NCI-H748 treated with DMSO at 0.1 percent for 48 hours (cell line): ENCODE measurements around the gene MERTK.
"Not testable (repeated sequence)": the region's sequence is repeated elsewhere in the genome, so short reads cannot be mapped to it uniquely, and the experiment has no call there.

Experiments used
- DNase-seq: peaks from one replicate; lab custom pipeline; 2025; lab: John Stamatoyannopoulos, UW

The MERTK gene

DNA sequence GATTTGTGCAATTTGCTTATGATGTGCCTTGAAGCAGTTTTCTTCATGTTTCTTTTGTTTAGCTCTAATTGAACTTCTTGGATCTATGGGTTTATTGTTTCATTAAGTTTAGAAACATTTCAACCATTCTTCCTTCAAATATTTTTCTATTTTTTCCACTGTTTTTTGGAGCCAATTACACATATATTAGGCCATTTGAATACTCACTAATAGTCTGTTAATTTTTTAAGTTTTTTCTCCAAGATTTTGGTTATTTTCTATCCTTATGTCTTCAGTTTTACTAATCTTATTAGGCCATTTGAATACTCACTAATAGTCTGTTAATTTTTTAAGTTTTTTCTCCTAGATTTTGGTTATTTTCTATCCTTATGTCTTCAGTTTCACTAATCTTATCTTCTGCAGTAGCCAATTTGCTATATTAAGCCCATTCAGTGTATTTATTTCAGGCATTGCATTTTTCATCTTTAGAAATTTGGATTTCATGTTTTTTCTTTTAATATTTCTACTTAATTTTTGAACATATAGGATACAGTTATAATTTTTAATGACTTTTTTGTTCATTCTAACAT lies 147.1 kb downstream of the MERTK start:
- no peak for DNase-seq

- no peak for DNase-seq
Measured at GRCh38 chr2:112046231-112046630, 147.8 kb downstream of the MERTK start.

GRCh38 chr2:112047537-112048235 lies 149.3 kb downstream of the MERTK start:
- no peak for DNase-seq

GRCh38 chr2:112048236-112048592 lies 149.8 kb downstream of the MERTK start:
- DNase-seq: no peak

DNA sequence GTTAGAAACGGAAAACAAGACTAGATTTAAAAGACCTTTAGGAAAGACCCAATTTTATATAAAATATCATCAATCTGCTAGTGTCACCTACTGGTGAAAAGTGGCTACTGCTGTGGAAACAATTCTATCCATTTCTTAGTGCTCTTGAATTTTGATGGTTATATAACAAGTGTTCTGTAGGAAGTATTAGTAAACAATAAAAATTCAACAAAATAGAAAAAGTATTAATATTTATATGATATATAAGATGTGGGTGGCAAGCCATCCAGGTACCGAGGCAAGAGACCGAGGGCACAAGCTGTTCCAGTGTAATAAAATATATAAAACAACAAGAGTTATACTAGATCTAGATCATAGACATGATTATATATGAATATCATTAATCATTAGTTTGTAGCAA lies 150.5 kb downstream of the MERTK start:
- peak; percentile 28 for DNase-seq

GRCh38 chr2:112050316-112050715 lies 151.9 kb downstream of the MERTK start:
- DNase-seq: no peak

DNA sequence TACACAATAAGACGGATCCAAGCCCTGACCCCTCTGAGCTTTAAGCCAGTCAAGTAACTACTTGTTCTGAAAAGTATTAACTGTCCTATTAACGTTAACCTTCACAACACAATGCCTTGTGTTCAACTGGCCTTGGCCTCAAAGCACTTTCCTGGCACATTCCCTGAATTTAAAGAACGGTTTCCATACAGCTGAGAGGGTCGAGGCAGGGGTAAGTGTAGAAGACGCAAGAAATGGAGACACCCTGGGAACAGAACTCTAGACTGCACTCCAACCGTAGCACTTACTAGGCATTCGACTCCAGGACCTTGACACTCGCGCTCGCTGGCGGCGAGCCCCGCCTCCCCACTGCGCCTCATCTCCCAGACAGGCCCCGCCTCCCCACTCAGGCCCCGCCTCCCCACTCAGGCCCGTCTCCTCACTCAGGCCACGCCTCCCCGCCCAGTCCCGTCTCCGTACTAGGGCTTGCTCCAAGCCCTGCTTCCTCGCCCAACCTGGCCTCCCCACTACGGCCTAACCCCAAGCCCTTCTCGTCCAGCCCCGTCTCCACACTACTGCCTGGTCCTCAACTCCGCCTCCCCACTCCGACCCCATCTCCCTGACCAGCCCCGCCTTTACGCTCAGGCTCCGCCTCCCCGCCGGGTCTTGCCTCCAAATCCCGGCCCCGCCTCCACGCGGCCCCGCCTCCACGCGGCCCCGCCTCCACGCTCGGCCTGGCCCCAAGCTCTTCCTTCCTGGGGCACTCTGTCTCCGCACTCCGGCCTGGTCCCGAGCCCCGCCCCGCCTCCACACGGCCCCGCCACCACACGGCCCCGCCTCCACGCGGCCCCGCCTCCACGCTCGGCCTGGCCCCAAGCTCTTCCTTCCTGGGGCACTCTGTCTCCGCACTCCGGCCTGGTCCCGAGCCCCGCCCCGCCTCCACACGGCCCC lies 155.8 kb downstream of the MERTK start:
- peak; percentile 81 for DNase-seq

GRCh38 chr2:112054847-112055729 lies 156.7 kb downstream of the MERTK start, which contains the start of gene TMEM87B:
TSS of gene TMEM87B (plus strand) at chr2:112055269. CDS start at chr2:112055592, 323 bp downstream.
- peak; percentile 71 for DNase-seq

DNA sequence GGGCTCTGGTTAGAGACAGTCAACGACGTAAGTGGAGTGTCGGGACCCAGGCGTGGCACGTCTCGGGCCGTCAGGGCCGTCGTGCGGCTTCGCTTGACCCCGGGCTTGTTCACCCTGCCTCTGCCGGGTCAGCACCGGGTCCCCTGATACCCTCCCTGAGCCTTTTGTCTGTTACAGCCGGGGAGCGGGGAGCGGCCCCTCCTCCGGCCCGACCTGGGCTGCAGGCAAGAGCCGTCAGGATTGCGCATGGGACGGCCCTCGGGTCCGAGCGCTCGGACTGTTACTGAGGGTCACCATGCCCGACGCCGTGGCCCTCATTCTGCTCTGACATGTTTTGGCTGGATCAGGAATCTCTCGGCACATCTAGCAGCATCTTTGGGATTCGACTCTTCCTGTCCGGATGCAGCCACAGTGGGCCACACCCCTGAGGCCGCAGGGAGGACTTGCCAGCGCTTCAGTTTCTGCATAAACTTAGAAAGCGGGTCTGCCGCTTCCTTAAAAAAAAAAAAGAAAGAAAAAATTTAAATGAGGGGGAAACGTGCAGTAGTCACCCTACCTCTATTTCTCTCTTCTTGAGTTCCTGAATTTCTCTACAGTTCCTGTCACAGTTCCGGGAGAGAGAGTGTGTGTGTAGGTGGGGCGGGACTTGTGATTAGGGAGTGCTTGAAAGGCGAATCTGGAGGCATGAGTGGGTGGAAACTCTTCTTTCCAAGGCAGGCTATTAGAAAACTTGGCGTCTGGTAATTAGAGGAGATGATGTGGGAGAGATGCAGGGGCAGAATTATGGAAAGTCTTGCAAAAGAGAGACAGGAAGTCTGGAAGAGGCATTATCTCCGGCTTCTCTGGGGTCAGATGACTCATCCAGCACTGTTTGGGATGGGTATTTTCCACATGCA lies 157.6 kb downstream of the MERTK start:
- peak; percentile 4 for DNase-seq

DNA sequence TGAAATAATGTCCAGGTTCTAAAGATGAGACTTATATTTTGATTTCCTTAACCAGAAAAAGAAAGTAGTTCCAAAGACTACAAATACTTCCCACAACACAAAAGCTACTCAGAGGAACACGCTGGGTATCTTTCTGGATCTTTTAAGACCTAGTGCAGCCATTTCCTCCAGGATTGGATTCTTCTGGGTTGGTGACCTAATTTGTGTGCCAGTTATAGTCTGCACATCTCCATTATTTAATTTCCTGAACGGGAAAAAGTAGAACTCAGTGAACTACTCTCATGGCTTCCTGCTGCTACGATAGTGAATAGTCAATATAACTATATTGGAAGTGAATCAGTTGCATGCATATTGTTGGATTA lies 158.2 kb downstream of the MERTK start:
- no peak for DNase-seq

DNA sequence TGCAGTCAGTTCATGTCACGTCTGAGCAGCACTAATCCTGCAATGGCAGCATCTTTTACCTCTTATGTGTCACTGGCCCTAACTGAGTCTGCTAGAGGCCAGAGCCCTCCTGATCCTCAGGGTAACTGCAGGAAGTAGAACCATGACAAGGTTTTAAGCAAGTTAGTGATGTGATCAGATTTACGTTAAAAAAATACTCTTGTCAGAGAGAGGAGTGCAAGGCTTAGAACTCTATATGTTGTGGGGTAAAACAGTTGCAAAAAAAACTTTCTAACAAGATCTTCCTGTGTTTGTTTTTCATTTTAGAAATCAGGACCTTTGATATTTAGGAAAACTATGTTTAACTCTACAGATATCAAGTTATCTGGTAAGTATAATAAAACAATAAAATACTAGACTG lies 161.3 kb downstream of the MERTK start:
- DNase-seq: no peak

DNA sequence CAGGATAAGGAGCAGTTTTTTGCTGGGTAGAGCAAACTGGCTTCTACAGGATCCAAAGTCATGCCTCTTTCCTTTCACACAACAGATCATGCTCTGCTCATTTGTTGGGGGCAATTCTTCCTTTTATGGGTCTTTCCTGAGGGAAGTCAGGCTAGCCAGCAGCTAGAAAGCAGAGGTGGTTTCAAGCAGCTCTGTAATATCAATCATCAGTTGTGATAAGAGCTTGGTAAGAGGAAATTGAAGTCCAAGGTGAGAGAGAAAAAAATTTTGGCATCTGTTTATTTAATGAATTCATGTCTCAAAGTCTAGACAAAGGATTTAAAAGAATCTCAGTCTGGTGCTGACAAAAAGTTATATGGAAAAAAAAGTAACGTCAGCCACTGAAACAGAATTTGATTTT lies 162.9 kb downstream of the MERTK start:
- DNase-seq: no peak

GRCh38 chr2:112061840-112062239 lies 163.4 kb downstream of the MERTK start:
- no peak for DNase-seq

- DNase-seq: no peak
Measured at GRCh38 chr2:112062894-112063293, 164.5 kb downstream of the MERTK start.

- no peak for DNase-seq
Measured at GRCh38 chr2:112065486-112065885, 167.1 kb downstream of the MERTK start.

- DNase-seq: no peak
Measured at GRCh38 chr2:112065966-112066365, 167.6 kb downstream of the MERTK start.

GRCh38 chr2:112069794-112070193 lies 171.4 kb downstream of the MERTK start:
- DNase-seq: not testable (repeated sequence)

DNA sequence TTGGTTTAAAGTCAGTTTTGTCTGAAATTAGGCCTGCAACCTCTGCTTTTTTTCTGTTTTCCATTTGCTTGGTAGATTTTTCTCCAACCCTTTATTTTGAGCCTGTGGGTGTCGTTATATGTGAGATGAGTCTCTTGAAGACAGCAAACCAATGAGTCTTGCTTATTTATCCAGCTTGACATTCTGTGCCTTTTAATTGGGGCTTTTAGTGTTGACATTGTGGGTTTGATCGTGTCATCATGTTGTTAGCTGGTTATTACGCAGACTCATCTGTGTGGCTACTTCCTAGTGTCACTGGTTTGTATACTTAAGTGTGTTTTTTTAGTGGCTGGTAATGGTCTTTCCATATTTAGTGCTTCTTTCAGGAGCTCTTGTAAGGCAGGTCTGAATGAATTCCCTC lies 175.5 kb downstream of the MERTK start:
- peak; percentile 1 for DNase-seq

DNA sequence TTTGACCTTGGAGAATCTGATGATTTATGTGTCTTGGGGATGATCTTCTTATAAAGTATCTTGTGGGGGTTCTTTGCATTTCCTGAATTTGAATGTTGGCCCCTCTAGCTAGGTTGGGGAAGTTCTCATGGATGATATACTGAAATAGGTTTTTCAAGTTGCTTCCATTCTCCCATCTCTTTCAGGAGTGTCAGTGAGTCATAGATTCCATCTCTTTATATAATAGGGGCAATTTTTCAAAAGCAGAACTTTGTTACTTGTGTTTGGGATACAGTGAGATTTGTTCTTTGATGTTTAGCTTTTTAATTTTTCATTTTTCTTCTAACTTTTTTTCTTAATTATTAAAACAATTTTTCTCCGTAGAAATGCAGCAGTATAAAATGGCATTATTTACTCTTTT lies 176.1 kb downstream of the MERTK start:
- DNase-seq: no peak

DNA sequence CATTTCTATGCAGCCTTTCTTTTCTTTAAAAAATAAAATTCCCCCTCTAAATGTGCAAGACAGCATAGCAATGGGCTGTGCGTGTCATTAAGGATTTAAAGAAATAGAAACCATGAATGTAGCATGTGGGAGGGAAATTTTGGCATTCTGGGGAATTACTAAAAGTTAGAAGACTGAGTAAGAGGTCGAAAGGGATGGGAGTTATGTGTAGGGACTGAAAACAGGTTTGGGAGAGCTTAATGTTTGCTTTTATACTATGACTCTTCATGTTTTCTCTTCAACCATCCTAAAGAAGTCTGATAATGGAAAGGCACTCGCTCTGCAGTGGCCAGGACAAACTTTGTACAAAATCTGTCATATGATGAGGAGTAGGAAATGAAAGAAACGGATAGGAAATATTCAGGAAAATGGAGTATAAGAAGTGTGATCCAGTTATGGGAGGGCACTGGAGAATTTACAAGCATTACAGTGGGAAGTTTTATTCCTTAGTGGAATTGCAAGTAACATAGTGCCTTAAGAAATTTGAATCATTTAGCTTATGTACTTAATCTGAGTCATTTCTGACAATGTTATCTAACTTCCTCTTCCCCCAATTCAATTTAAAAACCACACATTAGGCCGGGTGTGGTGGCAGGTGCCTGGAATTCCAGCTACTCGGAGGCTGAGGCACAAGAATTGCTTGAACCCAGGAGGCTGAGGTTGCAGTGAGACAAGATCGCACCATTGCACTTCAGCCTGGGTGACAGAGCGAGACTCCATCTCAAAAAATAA lies 177.3 kb downstream of the MERTK start:
- no peak for DNase-seq
